Adipocyte (in vitro differentiated cells): ENCODE results near the gene KRT39.
A peak's percentile ranks its signal among the peaks of the same experiment; 100 is the strongest.
"Not testable (repeated sequence)": the region's sequence is repeated elsewhere in the genome, so short reads cannot be mapped to it uniquely, and the experiment has no call there.

ENCODE experiments used
- DNase-seq: peaks from one replicate; pipeline ENCODE4 v3.0.0-alpha.2; 2015; ENCODE audit warnings: low read depth
- H3K27me3 ChIP-seq: replicated peaks from 2 replicates; pipeline ENCODE4 v1.7.0; 2013; ENCODE audit warnings: mild to moderate bottlenecking, low read length, moderate library complexity; ENCODE audit not compliant: control insufficient read depth, insufficient read depth
- H3K36me3 ChIP-seq: 2 replicates; pipeline ENCODE4 v1.7.0; 2013; ENCODE audit warnings: low read length, mild to moderate bottlenecking, moderate library complexity; ENCODE audit not compliant: control insufficient read depth, insufficient read depth, severe bottlenecking
- H3K4me1 ChIP-seq: 2 replicates; pipeline ENCODE4 v1.7.0; 2013; ENCODE audit warnings: mild to moderate bottlenecking, low read length, moderate library complexity; ENCODE audit not compliant: control insufficient read depth, insufficient read depth
- H3K4me3 ChIP-seq: 2 replicates; pipeline ENCODE4 v1.7.0; 2013; ENCODE audit warnings: mild to moderate bottlenecking, low read length, moderate library complexity
- H3K9ac ChIP-seq: 2 replicates; pipeline ENCODE4 v1.7.0; 2013; ENCODE audit warnings: mild to moderate bottlenecking, low read length, moderate library complexity
- H3K9me3 ChIP-seq: 2 replicates; pipeline ENCODE4 v1.7.0; 2013; ENCODE audit warnings: mild to moderate bottlenecking, low read length, moderate library complexity; ENCODE audit not compliant: control insufficient read depth

The KRT39 gene

DNA sequence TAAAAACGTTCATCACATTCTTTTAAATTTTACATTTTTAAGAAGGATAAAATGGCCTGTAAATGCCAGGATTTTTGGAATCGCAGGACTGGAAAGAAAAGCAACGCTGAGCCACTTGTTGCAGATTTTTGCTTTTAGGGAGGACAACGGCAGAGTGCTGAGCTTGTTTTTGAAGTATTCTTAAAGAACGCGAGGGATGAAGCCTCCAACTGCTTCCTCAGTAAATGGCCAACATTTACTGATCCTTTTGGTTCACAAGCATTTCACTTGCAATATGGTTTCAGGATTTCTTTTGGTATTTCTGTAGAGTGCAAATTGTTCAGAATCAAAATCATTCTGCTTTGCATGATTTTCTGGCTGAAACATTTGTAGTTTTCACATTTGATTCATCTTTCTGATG is 26.5 kb downstream of the KRT39 start:
- Histone ChIP-seq H3K36me3 (no peaks in the 10 kb centered on the region), H3K27me3 (no peaks in the 10 kb centered on the region), H3K9ac (no peak overlapping the region), H3K4me1 (peaks cover 6% of the 10 kb centered on the region), H3K4me3 (no peak overlapping the region), H3K9me3 (no peaks in the 10 kb centered on the region)
- no peak for DNase-seq

DNA sequence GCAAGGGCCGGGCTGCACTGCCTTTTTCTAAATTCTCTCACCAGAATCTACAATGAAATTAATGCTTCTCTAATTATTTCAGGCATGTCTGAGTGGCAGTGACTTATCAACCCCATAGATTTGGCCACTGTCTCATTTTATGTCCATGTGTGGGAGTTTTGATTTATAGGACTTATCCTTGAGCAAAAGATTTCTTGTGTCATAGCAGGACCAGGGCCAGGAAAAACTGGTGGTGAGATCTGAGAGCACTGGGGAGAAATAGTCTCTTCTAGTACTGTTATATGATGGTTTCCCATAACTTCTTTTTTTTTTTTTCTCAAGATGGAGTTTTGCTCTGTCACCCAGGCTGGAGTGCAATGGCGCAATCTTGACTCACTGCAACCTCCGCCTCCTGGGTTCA is 27.8 kb downstream of the KRT39 start:
- Histone ChIP-seq H3K27me3 (no peaks in the 10 kb centered on the region), H3K4me3 (no peak overlapping the region), H3K4me1 (peaks cover 6% of the 10 kb centered on the region), H3K9ac (no peak overlapping the region), H3K36me3 (no peaks in the 10 kb centered on the region), H3K9me3 (no peaks in the 10 kb centered on the region)
- no peak for DNase-seq

DNA sequence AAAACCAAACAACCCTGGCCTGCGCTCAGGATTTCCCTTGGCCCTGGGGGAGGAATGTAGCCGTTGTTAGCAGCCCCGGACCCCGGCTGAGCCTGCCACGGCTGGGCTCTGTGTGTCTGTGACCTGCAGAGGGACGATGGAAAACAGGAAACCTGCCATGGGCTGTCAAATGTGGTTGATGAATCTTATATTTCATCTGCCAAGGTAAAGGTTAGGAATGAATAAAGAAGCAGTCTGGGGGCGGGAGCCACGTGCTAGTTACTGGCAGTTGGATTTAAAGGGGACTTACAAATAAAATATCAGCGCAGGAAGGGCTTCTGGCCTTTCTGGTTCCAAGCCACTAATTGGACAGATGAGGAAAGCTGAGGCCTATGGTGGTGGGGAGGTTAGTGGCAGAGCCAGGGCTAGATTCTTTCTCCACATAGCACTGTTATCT is 29.3 kb downstream of the KRT39 start, which contains the start of gene KRT23:
TSS of gene KRT23 (minus strand) at position 263 of the 436 bp plus-strand sequence. CDS start 1,043 bp downstream, outside the sequence.
- no peaks in the 10 kb centered on the region for H3K9me3 ChIP-seq
- H3K27me3 ChIP-seq = no peaks in the 10 kb centered on the region
- H3K9ac ChIP-seq = no peak within 1 kb of the TSS
- H3K36me3 ChIP-seq = no peaks in the 10 kb centered on the region
- H3K4me1 ChIP-seq = peaks cover 9% of the 10 kb centered on the region
- no peak within 1 kb of the TSS for H3K4me3 ChIP-seq
- DNase-seq = no peak

DNA sequence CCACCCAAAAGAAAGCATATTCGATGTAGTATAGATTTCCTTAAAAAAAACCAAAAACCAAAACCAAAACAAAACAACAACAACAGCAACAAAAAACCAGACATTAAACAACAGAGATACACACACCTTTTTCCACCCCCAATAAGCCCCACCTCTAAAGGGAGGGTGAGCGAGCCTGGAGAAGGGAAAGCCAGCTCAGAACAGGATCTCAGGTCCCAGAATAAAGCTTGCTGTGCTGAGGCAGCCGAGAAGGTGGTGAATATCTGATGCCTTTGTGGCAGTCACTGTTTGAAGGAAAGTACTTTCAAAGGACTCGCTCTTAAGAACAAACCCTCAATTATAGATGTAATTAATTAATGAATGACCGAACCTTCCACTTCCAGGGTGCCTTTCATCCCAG is 29.8 kb downstream of the KRT39 start:
- Histone ChIP-seq H3K36me3 (no peaks in the 10 kb centered on the region), H3K9me3 (no peaks in the 10 kb centered on the region), H3K4me3 (no peak overlapping the region), H3K27me3 (no peaks in the 10 kb centered on the region), H3K4me1 (peaks cover 9% of the 10 kb centered on the region), H3K9ac (no peak overlapping the region)
- DNase-seq = no peak

DNA sequence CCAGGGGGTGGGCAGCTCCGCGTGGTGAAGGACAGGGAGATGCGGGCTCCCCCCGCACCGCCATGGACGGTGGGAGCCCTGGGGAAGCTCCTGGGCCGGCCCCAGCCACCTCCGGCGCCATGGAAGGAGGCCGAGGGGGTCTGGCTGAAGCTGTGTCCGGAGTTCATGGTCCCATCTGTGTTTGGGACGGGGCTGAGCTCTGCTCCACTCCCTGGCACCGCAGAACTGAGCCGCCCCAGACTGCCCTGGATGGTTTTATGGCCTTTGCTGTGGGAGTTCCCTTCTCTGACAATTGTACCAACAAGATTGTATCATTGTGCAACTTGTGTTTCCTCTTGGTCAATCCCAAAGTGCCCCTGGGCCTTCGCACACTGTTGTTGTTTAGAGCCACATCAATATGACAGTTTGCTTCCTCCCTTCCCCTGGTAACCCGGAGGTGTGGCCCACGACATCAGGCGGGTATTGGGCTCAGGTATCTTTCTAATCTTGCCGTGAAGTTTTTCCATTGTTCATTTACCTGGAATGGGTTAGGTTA is 30.2 kb downstream of the KRT39 start:
- Histone ChIP-seq H3K4me3 (no peak overlapping the region), H3K27me3 (no peaks in the 10 kb centered on the region), H3K9me3 (no peaks in the 10 kb centered on the region), H3K9ac (no peak overlapping the region), H3K36me3 (no peaks in the 10 kb centered on the region), H3K4me1 (peaks cover 9% of the 10 kb centered on the region)
- no peak for DNase-seq

DNA sequence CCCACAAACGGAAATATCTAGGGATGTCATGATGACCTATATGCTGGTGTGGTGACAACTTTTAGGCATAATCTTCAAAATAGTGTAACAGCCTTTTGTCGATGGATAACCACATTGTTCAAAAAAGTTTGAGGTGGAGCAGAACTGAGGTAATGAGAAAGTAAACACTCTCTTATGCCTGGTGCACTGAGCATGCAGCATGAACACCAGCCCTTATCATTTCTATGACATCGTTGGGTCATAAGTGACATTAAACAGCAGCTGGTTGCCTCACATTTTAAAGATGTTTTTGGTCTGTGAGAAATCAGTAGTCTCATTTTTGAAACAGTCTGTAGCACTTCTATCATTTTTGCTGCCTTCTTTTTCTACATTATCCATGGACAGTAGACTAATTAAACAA is 31.1 kb downstream of the KRT39 start:
- no peak overlapping the region for H3K4me3 ChIP-seq
- H3K9ac ChIP-seq = no peak overlapping the region
- no peaks in the 10 kb centered on the region for H3K9me3 ChIP-seq
- peaks cover 9% of the 10 kb centered on the region for H3K4me1 ChIP-seq
- no peaks in the 10 kb centered on the region for H3K27me3 ChIP-seq
- no peak for DNase-seq
- no peaks in the 10 kb centered on the region for H3K36me3 ChIP-seq

DNA sequence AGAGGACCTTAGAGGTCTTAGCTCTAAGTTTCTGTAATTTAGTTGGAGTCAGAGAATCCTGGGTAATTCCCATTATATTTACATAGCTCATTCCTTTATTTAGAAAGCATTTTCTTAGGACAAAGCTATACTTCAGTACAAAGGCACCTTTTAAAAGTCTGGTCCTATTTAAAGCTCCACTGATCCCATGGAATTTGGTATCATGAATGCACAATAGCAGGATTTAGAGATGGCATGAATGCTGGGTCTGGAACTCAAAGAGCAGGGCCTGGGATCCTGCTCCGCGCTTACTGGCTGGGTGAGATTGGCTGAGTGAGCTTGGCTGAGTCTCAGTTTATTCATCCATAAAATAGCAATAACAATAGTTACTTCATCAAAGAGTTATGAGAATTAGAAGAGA is 34.1 kb downstream of the KRT39 start:
- no peaks in the 10 kb centered on the region for H3K36me3 ChIP-seq
- no peaks in the 10 kb centered on the region for H3K9me3 ChIP-seq
- peaks cover 3% of the 10 kb centered on the region for H3K4me1 ChIP-seq
- no peak for DNase-seq
- H3K4me3 ChIP-seq = no peak overlapping the region
- H3K27me3 ChIP-seq = no peaks in the 10 kb centered on the region
- H3K9ac ChIP-seq = no peak overlapping the region

DNA sequence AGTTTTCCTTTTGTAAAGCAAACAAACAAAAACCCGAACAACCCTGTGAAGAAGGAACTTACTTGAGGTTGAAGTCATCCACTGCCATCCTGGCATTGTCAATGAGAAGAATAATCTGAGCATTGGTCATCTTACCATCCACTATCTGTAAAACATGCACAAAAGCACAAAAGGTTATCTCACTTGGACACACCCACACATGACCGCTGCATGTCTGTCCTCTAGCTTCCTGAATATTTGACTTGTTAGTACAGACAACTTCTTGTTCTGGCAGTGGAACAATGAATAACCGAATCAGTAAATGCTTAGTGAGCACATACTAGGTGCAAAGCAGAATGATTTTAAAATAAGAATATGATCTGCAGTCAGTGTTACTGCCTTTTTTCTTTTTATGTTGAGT is 35.4 kb downstream of the KRT39 start:
- no peaks in the 10 kb centered on the region for H3K9me3 ChIP-seq
- no peak overlapping the region for H3K4me3 ChIP-seq
- H3K36me3 ChIP-seq = no peaks in the 10 kb centered on the region
- no peak for DNase-seq
- H3K4me1 ChIP-seq = peaks cover 3% of the 10 kb centered on the region
- no peaks in the 10 kb centered on the region for H3K27me3 ChIP-seq
- H3K9ac ChIP-seq = no peak overlapping the region

DNA sequence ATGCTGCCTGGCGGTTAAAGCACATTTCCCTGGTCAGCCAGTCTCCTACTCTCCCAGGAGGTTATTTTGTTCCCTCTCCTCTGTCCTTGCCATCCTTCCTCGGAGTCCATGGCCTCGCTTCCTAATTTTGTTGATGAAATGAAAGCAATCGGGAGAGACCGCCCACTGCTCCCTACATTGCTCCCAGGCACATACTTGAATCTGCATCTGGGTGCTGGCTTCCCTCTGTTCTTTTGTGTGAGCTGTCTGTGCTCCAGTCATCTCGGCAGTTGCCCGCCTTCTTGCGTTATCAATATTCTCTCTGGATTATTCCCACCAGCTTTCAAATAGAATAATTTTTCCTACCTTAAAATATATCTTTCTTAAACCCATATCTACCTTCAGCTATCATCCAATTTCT is 40.4 kb downstream of the KRT39 start:
- DNase-seq = no peak
- no peaks in the 10 kb centered on the region for H3K27me3 ChIP-seq
- H3K9ac ChIP-seq = no peak overlapping the region
- peaks cover 12% of the 10 kb centered on the region for H3K4me1 ChIP-seq
- H3K4me3 ChIP-seq = no peak overlapping the region
- H3K36me3 ChIP-seq = no peaks in the 10 kb centered on the region
- no peaks in the 10 kb centered on the region for H3K9me3 ChIP-seq

DNA sequence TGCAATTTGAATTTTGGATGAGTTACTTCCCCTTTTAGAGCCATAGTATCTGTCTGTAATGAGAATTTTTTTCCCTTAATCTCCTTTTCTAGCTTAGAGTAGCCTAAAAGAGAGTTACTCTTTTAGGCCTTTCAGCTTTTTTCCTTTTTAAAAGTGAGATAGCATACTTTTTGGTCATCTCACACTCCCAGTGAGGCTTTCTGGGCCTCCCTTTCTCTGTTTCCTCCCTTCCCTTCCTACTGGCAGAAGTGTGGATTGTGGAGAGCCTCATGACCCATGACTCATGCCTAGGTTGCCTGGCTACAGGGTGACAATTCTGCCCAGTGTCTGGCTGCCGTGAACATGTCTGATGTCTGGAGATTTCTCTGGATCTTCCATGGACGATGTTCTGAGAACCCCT is 44.5 kb downstream of the KRT39 start:
- Histone ChIP-seq H3K36me3 (no peaks in the 10 kb centered on the region), H3K9me3 (no peaks in the 10 kb centered on the region), H3K9ac (peak overlapping the region; percentile 64), H3K4me3 (no peak overlapping the region), H3K4me1 (peaks cover 12% of the 10 kb centered on the region), H3K27me3 (no peaks in the 10 kb centered on the region)
- DNase-seq = peak; percentile 79

DNA sequence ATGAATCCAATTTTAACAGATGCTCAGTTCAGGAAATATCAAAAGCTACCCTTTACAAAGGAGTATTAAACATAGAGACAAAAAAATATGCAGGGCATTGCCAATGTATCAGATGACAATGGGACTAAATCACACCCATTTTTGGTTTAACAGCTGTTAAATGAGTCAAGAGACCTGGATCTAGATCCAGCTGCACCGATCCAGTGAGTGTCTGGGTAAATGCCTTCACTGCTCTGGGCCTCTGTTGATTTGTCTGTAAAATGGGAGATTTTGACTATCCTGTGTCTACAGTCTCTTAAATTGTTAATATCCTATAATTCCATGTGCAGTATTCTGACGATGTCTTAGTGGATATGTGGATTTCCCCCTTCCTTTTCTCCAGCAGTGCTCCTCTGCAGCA is 45.7 kb downstream of the KRT39 start:
- H3K27me3 ChIP-seq = no peaks in the 10 kb centered on the region
- no peaks in the 10 kb centered on the region for H3K36me3 ChIP-seq

DNA sequence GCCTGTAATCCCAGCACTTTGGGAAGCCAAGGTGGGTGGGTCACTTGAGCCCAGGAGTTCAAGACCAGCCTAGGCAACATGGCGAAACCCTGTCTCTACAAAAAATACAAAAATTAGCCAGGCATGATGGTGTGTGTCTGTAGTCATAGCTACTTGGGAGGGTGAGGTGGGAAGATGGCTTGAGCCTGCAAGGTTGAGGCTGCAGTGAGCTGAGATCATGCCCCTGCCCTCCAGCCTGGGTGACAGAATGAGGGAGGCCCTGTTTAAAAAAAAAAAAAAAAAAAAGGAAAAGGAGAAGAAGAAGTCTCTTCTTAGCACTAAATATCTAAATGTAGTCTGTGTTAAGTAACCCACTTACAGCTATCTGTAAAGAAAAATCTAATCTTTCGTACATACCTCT is 49.6 kb downstream of the KRT39 start:
- H3K4me1 ChIP-seq = peaks cover 21% of the 10 kb centered on the region
- H3K9me3 ChIP-seq, DNase-seq, H3K27me3 ChIP-seq, H3K36me3 ChIP-seq, H3K4me3 ChIP-seq, H3K9ac ChIP-seq: not testable (repeated sequence)

More for the DNA sequence above, 45.7 kb downstream of the KRT39 start:
- Histone ChIP-seq H3K9me3 (no peaks in the 10 kb centered on the region), H3K9ac (no peak overlapping the region), H3K4me3 (no peak overlapping the region), H3K4me1 (peaks cover 14% of the 10 kb centered on the region)
- no peak for DNase-seq
